Measurements from ENCODE around the gene SRPX2.

DNA sequence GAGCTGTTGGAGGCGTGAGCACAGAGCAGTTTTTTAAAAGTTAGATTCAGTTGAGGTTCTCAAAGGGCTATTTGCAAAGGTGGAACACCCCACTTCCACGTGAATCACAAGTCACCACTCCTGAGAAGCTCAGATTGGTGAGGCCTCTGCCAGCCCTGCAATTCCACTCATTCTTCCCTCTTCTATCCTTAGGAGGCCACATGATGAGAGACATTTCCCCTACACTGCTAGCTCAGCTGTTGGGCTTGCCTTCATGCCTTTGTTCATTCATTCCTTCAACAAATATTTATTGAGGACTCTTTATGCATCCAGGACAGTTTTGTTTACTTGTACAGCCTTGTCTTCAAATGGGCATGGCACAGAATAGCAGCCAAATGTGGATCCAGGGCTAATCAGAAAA lies 3.7 kb downstream of the SRPX2 start:
- TF ChIP-seq, protein P1, sequence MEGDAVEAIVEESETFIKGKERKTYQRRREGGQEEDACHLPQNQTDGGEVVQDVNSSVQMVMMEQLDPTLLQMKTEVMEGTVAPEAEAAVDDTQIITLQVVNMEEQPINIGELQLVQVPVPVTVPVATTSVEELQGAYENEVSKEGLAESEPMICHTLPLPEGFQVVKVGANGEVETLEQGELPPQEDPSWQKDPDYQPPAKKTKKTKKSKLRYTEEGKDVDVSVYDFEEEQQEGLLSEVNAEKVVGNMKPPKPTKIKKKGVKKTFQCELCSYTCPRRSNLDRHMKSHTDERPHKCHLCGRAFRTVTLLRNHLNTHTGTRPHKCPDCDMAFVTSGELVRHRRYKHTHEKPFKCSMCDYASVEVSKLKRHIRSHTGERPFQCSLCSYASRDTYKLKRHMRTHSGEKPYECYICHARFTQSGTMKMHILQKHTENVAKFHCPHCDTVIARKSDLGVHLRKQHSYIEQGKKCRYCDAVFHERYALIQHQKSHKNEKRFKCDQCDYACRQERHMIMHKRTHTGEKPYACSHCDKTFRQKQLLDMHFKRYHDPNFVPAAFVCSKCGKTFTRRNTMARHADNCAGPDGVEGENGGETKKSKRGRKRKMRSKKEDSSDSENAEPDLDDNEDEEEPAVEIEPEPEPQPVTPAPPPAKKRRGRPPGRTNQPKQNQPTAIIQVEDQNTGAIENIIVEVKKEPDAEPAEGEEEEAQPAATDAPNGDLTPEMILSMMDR (IDR thresholded peaks at IDR 0.05), result no peak
- no peak for TF ChIP-seq POLR2A (IDR thresholded peaks at IDR 0.05)
- TF ChIP-seq POLR2AphosphoS5 (IDR thresholded peaks at IDR 0.05), result no peak
